ENCODE measurements around the gene ZNF276.
A peak's percentile ranks its signal among the peaks of the same experiment; 100 is the strongest.
"Not testable (repeated sequence)": the region's sequence is repeated elsewhere in the genome, so short reads cannot be mapped to it uniquely, and the experiment has no call there.

ZNF276 gene

GRCh38 chr16:89697161-89697615 lies 24.1 kb upstream of the ZNF276 start:
- no peak for TF ChIP-seq CTCF (IDR thresholded peaks at IDR 0.05; ENCODE audit: low read depth, low read length, missing control alignments)
- no peak overlapping the region for H3K4me3 ChIP-seq (replicated peaks; ENCODE audit: low read depth, low read length)
- DNase-seq (ENCODE audit: extremely low read depth, low read depth): no peak

- TF ChIP-seq CTCF (IDR thresholded peaks at IDR 0.05; ENCODE audit: low read depth, low read length, missing control alignments): no peak
- H3K4me3 ChIP-seq (replicated peaks; ENCODE audit: low read depth, low read length): no peak overlapping the region
- DNase-seq (ENCODE audit: extremely low read depth, low read depth): no peak
These were observed 23.6 kb upstream of the ZNF276 start for GRCh38 chr16:89697616-89698331.

- not testable (repeated sequence) for DNase-seq (ENCODE audit: extremely low read depth, low read depth); H3K4me3 ChIP-seq (replicated peaks; ENCODE audit: low read depth, low read length)
These were observed 22.6 kb upstream of the ZNF276 start for GRCh38 chr16:89698717-89699116.

- peak overlapping the region; percentile 8; the same call in 1 of the 2 replicates for H3K4me3 ChIP-seq (replicated peaks; ENCODE audit: low read depth, low read length)
- not testable (repeated sequence) for DNase-seq (ENCODE audit: extremely low read depth, low read depth)
These were observed 21.7 kb upstream of the ZNF276 start for GRCh38 chr16:89699629-89700099.

GRCh38 chr16:89700100-89700648 lies 21.2 kb upstream of the ZNF276 start:
- H3K4me3 ChIP-seq (replicated peaks; ENCODE audit: low read depth, low read length): peak overlapping the region; percentile 56
- peak; percentile 93 for DNase-seq (ENCODE audit: extremely low read depth, low read depth)
- TF ChIP-seq CTCF (IDR thresholded peaks at IDR 0.05; ENCODE audit: low read depth, low read length, missing control alignments): peak; percentile 69

- H3K4me3 ChIP-seq (replicated peaks; ENCODE audit: low read depth, low read length): peak overlapping the region; percentile 56
- no peak for DNase-seq (ENCODE audit: extremely low read depth, low read depth)
- TF ChIP-seq CTCF (IDR thresholded peaks at IDR 0.05; ENCODE audit: low read depth, low read length, missing control alignments): peak; percentile 21
These were observed 20.5 kb upstream of the ZNF276 start for GRCh38 chr16:89700649-89701424.

GRCh38 chr16:89701425-89702406 lies 19.6 kb upstream of the ZNF276 start, which contains the start of gene SPATA2L:
Gene SPATA2L, minus strand, starts transcription at chr16:89701705. Its CDS starts 473 bp downstream, at chr16:89701232.
- DNase-seq (ENCODE audit: extremely low read depth, low read depth): no peak
- peak within 1 kb of the TSS; percentile 56 for H3K4me3 ChIP-seq (replicated peaks; ENCODE audit: low read depth, low read length)
- TF ChIP-seq CTCF (IDR thresholded peaks at IDR 0.05; ENCODE audit: low read depth, low read length, missing control alignments): no peak
